ENCODE measurements around the gene CFAP61.

DNA sequence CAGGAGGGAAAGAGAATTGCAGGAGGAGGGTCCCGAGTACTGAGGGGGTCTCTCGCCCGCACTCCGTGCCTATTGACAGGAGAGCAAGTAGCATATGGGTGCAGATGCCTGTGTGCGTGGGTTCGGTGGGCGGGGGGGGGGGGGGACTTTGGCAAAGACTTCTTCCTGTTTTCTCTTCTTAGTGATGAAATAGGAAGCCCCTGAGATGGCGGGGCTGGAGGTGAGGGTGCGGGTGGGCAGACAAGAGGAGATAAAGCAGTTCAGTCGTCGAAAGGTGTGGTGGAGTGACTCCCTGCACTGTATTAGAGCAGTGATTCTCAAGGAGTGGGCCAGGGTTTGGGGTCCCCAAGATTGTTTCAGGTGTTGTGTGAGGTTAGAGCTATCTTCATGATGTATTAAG, 31.4 kb upstream of the CFAP61 start:
- no peak for TF ChIP-seq POLR2A (IDR thresholded peaks at IDR 0.05)
- TF ChIP-seq POLR2AphosphoS5 (IDR thresholded peaks at IDR 0.05), result no peak
- TF ChIP-seq CTCF (IDR thresholded peaks at IDR 0.05 in 8 of 11, conservative IDR thresholded peaks at IDR 0.05 in 3 of 11), result no peak
